AML-193 (cell line): ENCODE results near the gene RETREG3.

Experiments used
- DNase-seq, 2 experiments: peaks; one replicate each; lab custom pipeline; 2025; lab: John Stamatoyannopoulos, UW

The RETREG3 gene

DNA sequence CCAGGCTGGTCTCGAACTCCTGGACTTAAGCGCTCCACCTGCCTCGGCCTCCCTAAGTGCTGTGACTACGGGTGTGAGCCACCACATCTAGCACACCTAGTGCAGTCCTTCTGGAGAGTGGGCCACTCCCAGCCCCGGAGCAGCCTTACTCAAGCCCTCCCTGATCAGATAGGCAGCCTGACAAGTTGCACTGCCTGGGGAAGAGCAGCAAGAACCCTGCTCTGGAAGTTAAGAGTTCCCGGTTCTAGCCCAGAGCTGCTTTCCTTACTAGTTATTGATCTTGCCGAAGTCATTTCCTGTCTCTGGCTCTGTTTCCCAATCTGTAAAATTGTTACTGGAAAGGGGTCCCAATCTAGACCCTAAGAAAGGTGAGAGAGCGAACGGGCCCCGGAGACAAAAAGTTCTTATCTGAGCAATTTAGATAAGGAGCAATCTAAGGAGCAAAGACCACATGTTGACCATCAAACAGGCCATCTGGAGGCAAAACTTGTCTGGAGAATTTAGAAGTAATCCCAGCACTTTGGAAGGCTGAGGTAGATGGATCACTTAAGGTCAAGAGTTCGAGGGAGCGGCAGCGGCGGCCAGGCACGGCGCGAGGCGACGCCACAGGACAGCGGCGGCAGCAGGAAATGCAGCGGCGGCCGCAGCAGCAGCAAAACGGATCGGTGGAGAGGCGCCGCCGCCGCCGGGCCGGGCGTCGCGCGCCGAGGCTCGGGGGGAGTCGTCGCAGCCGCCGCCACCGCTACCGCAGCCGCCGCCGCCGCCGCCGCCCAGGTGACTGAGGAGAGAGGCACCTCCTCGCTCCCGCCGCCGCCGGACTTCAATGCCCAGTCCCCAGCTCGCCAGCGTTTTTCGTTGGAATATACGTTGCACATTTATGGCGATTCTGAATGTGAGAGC is 77.5 kb downstream of the RETREG3 start:
- DNase-seq = peak; percentile 64

DNA sequence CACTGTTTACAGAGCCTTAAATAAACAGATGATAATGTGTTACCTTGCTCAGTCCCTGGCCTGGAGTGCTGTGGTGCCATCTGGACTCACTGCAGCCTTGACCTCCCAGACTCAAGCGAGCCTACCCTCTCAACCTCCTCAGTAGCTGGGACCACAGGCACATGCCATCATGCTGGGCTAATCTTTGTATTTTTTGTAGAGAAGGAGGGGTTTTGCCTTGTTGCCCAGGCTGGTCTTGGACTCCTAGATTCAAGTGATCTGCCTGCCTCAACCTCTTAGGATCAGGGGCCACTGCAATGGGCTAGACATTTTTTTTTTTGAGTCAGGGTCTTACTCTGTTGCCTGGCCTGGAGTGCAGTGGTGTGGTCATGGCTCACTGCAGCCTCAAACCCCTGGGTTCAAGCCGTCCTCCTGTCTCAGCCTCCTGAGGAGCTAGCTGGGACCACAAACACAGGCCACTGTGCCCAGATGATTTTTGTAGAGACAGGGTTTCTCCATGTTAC is 78.2 kb downstream of the RETREG3 start:
- no peak for DNase-seq
